Suppressor macrophage (primary cell): Measurements from ENCODE around the gene ALDH4A1.
A peak's percentile ranks its signal among the peaks of the same experiment; 100 is the strongest.
"Not testable (repeated sequence)": the region's sequence is repeated elsewhere in the genome, so short reads cannot be mapped to it uniquely, and the experiment has no call there.

Experiments
- DNase-seq, 4 experiments: peaks; one replicate each; pipeline ENCODE4 v3.0.0-alpha.2; 2020 to 2022

Gene ALDH4A1

DNA sequence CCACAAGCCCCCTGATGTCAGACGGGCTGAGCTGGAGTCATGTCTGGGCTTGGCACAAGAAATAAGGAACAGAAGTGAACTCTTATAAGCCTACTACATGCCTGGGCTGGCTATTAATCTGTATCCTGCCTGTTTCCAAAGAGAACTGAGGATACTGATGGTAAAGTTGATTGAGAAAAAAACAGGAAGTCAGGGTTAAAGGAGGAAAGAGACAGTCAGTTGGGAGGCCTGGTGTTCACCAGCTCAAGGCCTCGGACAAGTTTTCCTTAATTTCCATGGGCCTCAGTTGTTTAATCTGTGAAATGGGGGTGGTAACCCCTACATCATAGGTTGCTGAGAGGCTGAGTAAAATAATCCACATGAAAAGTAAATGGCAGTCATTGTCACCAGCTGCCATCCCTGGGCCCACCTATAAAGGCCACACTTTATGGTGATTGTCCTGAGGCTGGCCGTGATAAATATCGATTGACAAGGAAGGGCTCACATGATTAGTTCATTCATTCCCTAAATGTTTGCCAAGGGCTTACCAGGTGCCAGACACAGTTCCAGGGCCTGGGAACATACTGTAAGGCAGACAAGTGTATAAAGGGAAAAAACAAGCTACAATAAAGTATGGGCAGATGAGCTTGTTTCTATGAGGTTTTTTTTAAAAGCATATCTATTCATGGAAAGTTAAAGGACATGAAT is 2.8 kb downstream of the ALDH4A1 start:
- DNase-seq: peak in 2 of 4 experiments; percentile 17 to 22

DNA sequence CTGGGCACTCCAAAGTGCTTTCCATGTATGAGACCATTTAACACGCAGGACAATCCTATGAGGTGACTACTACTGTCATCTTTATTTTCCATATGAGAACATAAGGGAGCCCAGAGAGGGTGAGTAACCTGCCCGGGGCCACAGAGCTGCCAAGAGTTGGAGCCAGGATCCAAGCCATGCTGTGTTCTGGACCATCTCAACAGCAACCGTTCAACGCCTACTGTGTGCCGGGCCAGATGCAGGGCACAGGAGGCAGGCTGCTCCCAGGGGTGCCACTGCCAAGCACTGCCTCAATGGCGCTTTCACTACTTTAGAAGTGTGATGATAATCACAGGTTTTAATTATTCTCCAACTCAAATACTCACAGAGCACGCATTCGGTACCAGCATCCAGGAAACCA is 3.8 kb downstream of the ALDH4A1 start:
- DNase-seq: no peak

GRCh38 chr1:18895317-18895716 is 7.0 kb downstream of the ALDH4A1 start:
- DNase-seq: no peak

DNA sequence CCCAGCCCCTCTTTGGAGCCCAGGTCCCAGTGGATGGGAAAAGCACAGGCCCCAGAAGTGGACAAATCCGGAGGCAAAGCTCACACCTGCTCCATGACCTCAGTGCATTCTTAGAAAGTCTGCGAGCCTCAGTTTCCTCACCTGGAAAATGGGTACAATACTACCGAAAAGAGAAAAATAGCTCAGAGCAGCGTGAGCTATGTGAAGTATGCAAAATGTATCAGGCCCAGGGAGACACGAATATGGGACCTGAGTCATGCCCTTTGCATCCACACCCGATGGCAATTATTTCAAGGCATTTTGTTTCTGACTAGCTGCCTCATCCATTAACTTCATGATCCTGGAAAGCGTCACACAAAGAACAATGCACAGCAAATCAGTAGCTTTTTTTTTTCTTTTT is 9.2 kb downstream of the ALDH4A1 start:
- DNase-seq: no peak

DNA sequence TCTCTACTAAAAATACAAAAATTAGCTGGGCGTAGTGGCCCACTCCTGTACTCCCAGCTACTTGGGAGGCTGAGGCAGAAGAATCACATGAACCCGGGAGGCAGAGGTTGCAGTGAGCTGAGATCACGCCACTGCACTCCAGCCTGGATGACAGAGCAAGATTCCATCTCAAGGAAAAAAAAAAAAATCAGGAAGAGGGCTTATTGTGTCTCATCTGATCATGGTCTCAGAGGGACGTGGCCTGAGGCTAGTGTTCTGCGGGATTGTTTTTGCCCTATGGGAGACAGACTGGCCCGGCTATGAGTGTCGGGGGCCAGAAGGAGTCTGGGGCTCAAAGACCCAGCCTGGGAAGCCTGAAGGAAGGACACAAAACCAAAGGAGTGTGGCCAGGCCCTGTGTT is 10.5 kb downstream of the ALDH4A1 start:
- not testable (repeated sequence) for DNase-seq

DNA sequence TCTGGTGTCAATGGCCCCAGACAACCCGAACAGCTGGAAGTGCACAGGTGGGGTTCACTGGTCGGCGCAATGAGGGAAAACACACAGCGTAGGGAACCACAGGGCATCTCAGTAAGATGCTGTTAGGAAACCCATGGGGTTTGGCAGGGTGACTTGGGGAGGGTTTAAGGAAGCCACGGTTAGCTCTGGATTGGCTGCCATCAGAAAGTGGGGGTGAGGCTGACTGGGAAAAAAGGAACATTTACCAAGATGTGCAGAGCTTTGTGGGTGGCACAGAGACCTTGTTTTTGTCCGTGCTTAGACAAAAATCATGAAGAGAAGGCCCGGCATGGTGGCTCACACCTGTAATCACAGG is 11.0 kb downstream of the ALDH4A1 start:
- peak; percentile 50 to 75 (median 62) for DNase-seq

DNA sequence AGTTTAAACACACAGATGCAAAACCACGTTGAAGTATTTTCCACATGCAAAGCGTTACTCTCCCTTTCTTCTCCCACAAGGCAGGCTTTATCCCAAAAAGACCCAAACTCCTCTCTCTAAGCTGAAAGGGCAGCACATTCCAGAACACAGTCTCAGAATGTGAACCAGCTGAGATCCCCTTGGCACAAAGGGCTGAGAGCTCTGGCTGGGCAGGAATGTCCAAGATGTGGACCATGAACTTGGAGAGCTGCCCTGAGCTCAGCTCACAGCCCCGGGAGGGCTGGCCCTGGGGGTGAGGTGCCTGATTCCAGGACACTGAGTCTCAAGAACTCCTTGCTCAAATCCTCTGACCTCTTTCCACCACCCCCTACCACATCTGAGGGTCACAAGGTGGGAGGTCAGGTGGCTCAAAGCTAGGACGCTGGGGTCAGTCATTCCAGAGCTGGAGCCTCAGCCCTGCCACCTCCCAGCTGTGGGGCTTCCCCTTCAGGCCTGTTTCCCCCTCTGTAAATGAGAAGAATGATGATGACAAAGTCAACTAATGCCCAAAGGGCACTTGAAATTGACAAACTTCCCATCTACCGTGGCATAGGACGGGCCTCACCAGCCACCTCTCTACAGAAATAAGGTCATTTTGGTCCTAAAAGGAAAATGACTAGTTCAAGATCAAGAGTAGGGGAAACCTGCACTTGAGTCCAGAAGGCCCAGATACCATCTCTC is 11.5 kb downstream of the ALDH4A1 start:
- no peak for DNase-seq

DNA sequence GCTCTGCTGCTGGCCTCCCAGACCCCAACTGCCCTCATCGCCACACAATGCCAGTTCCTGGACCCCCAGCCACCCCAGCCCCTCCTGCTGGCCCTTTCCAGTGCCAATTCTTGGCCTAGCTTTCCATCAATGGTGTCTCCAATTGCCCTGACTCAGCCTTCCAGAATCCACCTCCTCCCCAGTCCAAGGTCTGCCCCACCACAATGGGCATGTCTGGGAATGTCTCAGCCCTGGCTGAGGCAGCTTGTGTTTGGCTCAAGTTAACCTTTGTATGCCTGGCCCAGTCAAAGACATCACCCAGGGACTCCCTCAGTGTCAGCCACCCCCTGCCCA is 16.4 kb downstream of the ALDH4A1 start:
- no peak for DNase-seq

- no peak for DNase-seq
These were observed 16.9 kb downstream of the ALDH4A1 start for GRCh38 chr1:18885311-18886002.

DNA sequence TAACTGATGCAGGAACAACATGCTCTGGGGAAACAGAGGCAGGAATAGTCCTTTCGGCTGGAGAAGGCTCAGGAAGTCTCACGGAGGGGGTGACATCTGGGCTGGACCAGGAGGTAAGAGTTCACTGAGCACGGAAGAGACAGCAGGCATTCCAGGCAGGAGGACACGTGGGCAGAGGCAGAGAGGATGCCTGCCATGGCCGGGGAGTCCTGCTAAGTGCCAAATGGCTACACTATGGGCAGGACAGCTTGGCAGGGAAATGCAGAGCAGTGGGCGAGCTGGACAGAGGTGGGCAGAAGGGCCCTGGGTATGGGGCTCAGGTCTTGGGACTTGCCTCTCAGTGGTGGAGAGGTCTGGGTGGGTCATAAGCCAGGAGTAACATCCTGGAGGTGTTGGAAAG is 17.6 kb downstream of the ALDH4A1 start:
- no peak for DNase-seq

- DNase-seq: no peak
These were observed 18.0 kb downstream of the ALDH4A1 start for GRCh38 chr1:18884419-18884717.

DNA sequence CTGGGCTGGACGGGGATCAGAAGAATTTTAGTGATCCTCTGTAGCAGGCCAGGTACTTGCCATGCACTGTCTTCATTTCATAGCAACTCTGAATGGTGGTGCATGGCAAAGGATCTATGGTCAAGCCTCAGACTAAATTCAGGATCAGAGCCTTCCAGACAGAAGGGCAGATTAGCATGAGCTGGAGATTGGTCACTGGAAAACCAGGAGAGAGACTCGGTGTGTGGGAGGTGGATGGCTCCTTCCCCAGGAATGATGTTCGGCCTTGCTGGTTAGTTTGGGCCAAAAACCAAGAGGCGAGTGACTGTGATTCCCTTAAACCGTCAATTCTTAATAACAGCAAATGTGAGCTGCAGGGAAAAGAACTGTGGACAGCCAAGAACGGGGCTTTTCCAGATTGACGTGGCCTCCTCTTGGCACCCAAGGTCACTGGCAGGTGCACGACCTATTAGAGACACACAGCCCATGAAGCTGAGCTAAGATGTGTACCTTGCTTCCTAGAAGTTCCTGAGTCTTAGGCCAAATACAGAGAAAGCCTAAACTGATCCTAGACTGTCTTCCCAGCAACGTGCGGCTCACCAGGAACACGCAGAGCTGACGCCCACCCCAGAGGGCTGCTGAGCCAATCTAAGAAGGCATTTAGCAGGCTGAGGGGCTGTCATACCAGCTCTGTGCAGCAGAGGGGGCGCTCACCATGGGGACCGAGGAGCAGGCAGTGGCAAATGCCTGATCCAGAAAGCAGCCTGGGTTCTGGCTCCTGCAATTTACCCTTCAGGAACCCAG is 18.5 kb downstream of the ALDH4A1 start:
- peak; percentile 72 to 87 (median 81) for DNase-seq

- DNase-seq: no peak
These were observed 19.3 kb downstream of the ALDH4A1 start for GRCh38 chr1:18883079-18883478.

GRCh38 chr1:18882486-18882885 is 19.9 kb downstream of the ALDH4A1 start:
- DNase-seq: no peak

DNA sequence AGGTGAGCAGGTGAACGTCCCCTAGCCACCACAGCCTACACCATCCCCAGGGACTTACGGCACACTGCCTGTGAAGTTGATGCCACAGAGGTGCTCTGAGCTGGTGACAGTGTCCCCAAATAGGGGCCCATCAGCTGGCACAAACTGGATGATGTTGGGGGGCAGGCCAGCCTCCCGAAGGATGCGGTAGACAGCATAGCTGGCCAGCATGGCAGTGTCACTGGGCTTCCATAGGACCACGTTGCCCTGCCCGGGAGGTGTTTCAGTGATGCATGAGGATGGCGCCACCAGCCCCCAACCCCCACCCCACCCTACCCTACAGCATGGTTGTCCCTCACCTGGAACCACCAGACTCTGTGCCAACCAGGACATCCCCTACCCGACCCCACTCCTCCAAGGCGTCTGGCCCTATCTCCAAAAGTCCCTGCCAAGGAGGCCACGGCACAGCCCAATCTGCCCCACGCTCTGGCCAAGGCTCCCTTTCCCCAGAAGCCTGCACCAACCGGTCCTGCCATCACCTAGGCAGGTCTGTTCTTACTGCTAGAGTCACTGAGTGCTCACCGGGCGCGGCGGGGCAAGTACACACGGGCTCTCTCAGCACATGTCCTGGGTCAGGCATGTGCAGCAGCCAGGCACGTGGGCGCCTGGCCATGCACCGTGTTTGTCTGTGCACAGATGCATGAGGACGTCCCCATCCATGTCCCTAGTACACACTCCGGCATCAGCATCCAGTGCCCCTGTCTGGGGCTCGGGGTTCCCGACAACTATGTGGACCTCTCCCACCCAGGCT is 20.5 kb downstream of the ALDH4A1 start:
- no peak for DNase-seq

GRCh38 chr1:18881164-18881563 is 21.2 kb downstream of the ALDH4A1 start:
- no peak for DNase-seq

GRCh38 chr1:18880585-18880984 is 21.8 kb downstream of the ALDH4A1 start:
- no peak for DNase-seq

DNA sequence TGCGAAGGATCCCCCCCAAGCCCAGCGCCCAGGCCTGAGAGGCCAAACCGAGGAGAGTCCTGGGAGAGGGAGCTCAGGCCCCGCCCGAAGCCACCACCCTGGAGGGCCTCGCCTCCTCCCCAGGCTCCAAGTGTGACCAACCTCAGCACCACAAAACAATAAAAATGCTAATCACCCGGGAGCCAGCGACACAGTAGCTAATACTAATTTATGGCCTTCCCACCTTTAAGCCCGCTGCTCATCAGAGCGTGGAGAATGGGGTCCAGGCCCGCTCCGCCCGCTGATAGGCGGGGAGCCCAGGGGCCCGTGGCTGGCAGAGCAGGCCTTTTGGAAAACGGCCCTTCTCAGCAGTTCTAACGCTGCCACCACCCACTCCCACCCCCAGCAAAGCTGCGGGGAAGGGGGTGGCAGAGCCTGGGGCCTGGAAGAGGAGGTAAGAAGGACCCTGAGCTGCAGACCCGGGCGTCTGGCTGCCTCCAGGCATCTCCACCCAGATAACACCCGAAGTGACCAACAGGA is 22.5 kb downstream of the ALDH4A1 start:
- no peak for DNase-seq

DNA sequence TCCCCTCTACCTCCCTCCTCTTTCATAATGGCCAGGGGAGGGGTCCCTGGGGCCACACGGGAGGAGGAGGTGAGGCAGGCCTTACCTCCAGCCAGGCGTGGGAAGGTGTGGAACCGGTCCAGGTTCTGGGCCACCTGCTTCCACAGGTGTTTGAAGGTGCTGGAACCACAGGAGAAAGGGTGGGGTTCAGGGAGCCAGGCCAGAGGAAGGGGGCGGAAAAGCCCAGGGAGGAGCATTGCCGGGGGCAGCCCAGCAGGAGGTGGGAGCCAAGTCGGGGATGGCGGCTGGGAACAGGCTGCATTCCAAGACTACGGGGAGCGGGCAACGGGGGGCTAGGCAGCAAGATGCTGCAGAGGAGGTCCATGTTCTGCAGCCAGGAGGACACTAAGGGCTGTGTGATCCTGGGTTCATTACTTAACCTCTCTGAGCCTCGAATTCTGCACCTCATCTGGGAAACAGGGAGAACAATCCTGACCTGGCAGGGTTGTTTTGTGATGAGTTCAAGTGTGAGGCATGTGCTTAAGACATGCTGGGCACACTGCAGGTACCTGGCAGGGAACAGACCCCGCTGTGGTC is 23.1 kb downstream of the ALDH4A1 start:
- DNase-seq: no peak

DNA sequence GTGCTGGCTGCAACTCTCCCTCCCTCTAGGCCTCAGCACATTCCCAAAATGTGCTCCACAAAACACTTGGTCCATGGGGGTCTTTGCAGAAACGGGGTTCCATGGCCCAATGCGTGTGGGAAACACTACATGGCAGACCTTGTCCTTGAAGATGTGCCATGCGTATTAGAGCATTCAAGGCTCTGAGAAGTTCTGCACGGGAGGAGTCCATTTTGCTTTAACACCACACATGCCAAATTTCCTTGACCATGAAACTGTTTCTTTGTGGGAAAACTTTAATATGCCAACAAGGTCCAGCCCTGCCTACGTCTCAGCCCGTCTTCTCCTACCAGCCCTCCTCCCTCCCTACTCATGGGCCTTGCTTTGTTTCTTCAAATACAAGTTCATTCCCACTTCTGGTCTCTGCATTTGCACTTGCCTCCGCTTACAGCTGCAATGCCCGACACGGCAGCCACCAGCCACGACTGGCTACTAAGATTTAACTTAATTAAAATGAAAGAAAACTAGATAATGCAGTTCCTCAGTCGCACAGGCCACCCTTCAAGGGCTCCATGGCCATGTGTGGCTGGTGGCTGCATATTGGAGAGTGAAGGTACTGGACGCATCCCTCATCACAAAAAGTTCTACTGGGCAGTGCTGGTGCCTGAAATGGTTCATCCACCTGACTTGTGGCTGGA is 23.7 kb downstream of the ALDH4A1 start:
- DNase-seq: no peak

DNA sequence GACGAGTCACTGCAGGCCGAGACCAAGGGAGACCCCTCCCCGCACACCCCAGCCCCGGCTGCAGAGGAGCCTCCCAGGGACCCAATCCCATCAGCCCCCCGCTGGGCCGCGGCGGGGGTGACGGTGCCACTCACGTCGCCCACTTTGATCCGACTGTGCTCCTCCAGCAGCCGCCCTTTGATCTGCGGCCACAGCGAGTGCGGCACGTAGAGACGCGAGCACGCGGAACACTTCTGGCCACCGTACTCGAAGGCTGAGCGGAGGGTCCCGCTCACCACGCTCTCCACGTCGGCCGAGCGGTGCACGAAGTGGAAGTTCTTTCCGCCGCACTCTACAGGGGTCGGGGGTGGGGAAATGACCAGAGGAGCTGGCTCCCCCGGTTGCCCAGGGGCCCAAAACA is 25.1 kb downstream of the ALDH4A1 start:
- no peak for DNase-seq
